Hair follicular keratinocyte (primary cell): ENCODE results near the gene DCDC2C. TPM values are rescaled to one million over a fixed set of nuclear protein-coding genes. Genes with fewer than 3 reads are reported as not detected.

Experiments
- total RNA-seq: library from RNA; depleted of rRNA; stranded (reverse); fragments of >200 nt; gene quantifications from 2 replicates; pipeline ENCODE4 v1.2.3, GENCODE V29; 2015

DCDC2C gene
- total RNA-seq: not detected in 2 replicates

DNA sequence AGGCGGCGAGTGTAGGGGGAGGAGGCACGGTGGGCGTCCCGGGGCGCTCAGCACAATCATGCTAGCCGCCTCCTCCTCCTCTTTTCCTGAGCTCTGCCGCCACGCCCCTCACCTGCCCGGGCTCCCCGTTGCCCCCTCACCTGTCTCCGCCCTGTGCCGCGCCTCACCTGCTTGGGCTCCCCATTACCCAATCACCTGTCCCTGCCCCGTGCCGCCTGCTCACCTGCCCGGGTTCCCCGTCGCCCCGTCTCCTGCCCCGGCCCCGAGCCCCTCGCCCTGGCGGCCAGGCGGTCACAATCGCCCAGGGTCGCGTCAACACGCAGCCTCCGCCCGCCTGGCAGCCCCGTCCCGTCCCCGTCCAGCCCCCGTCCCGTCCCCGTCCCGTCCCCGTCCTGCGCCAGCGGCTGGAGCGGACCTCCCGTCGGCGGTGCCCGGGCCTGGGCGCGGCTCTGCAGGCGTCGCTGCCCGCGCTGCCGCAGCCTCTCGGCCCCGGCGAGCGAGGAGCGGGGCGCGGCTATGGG, at the start of gene DCDC2C:
Gene DCDC2C (plus strand): TSS at position 340 of the 521 bp plus-strand sequence. CDS start 177 bp downstream, at position 517.

GRCh38 chr2:3657881-3658280, 45.5 kb upstream of the DCDC2C start, which contains the start of gene ALLC:
Gene ALLC, plus strand, starts transcription at chr2:3658200. Its CDS starts 12,958 bp downstream, at chr2:3671158.

Other genes starting within 250 kb of the DCDC2C start
- 29.5 and 40.8 TPM in 2 replicates for gene ADI1, start 184.0 kb upstream of the DCDC2C start, total RNA-seq
- gene RNASEH1, start 145.2 kb upstream of the DCDC2C start, total RNA-seq: 22.3 and 25.7 TPM in 2 replicates
- gene RPS7, start 128.3 kb upstream of the DCDC2C start, total RNA-seq: 3,199 and 3,621 TPM in 2 replicates
- 0.31 TPM in 1 of 2 replicates, not detected in the other for gene COLEC11, start 108.5 kb upstream of the DCDC2C start, total RNA-seq
- gene ALLC, start 45.4 kb upstream of the DCDC2C start, total RNA-seq: not detected in 2 replicates